ACHN (cell line): ENCODE measurements around the gene ACTN1.

Source experiments
- DNase-seq: peaks from one replicate; pipeline ENCODE4 v3.0.0-alpha.2; 2015
- in situ Hi-C: cut with HindIII; loops from 2 replicates; pipeline ENCODE4 v1.10.0; 2017; ENCODE audit warnings: low sequenced_read_pairs, low pct_ligation_motif_present, low pct_unique_long_range_greater_than_20kb

Gene ACTN1

DNA sequence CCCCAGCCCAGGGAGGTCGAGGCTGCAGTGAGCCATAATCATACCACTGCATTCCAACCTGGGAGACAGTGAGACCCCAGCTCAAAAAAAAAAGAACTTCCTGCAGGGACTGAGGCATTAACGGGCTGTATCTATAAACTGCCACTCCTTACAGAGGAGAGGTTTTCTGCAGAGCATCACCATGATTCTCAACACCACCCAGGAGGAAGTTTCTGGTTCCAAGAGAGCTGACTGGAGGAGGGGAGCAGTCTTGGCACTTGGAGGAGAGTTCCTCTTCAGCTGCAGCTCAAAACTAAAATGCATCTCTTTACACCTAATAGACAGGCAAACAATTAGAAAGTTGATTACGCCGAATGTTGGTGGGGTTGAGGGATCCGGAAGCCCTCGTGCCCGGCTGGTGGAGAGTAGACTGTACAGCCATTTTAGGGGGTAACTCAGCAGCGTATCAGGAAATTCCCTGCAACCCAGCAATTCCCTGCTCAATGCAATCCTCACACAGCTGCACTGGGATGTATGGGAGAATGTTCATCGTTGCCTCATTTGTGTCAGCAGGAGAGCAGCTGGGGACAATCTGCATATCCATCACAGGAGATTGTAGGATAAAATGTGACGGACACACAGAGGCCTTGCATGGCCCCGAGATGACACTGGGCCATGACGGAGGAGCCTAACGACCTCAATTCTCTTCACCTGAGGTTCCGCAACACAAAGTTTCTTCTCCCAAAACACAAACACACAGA lies 36.6 kb downstream of the ACTN1 start:
- in situ Hi-C loops, result no loop called here
- no peak for DNase-seq

DNA sequence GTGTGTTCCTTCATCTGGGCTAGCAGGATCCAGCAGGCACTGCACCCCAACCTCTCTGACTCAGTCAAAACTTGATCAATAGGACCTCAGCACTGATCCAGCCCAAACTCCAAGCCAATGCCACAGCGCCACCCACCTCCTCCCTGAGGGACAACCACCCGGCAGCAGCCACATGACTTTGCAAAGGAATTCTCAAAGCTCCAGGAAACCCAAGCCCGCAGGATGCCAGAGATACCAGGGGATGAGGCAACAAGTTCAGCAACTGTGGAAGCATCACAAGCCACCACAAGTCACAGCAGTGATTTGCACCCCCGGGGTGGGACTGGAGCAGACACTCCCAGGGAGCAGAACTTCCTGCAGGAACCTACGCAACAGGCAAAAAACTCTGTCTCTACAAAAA lies 37.3 kb downstream of the ACTN1 start:
- DNase-seq, result peak; percentile 97
- in situ Hi-C loops, result no loop called here

DNA sequence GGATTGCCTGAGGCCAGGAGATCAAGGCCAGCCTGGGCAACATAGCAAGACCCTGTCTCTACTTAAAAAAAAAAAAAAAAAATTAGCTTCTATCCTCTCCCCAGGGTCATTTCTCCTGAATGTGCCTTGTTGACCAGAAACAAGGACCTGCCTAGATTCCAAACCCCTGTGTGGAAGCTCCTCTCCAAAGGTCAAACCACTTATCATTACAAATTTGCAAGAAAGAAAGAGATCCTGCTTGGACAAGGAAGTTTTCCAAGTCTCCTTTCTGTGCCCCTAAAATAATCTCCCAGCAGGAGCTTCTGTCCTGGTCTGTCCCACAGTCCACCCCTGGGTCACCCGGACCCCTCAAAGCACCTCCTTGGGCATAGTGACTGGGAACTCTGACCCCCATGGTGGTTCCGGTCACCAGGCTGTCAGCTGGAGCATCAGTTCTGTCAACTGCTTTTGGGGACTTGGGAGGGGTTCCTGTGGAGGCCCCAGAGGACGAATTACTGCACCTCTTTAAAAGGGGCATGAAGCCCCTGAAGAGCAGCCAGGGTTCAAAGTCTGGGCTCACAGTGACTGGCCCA lies 38.4 kb downstream of the ACTN1 start:
- in situ Hi-C loops, result no loop called here
- no peak for DNase-seq

DNA sequence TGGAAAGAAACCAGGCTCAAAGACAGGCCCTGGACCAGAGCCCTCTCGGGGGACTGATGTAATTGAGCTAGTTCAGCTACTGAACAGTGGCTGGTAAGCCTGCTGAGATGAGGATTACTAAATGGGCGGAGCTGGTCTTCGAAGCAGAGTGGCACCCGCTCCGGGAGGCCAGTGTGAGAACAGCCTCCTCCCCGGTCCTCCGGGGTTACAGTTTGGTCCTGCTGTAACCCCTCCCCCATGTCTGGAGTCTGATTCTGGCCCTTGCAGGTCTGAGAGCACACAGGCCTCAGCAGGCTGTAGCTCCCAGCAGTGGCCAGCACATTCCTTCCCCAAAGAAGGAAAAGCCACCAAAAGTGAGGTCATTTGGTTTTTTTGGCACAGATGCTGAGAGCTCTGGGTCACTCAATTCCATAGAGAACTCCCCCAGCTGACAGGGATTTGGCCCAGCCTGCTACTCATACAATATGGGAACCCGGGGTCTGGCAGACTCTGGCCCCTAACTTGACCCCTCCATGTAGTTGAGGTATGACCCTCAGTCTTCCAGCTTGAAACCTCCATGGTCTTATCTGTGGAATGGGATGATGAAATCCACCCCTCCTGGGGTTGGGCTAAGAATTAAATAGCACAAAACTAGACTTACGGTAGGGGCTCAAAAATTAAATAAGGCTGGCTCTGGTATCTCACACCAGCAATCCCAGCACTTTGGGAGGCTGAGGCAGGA lies 39.0 kb downstream of the ACTN1 start:
- in situ Hi-C loops, result no loop called here
- DNase-seq, result peak; percentile 96

DNA sequence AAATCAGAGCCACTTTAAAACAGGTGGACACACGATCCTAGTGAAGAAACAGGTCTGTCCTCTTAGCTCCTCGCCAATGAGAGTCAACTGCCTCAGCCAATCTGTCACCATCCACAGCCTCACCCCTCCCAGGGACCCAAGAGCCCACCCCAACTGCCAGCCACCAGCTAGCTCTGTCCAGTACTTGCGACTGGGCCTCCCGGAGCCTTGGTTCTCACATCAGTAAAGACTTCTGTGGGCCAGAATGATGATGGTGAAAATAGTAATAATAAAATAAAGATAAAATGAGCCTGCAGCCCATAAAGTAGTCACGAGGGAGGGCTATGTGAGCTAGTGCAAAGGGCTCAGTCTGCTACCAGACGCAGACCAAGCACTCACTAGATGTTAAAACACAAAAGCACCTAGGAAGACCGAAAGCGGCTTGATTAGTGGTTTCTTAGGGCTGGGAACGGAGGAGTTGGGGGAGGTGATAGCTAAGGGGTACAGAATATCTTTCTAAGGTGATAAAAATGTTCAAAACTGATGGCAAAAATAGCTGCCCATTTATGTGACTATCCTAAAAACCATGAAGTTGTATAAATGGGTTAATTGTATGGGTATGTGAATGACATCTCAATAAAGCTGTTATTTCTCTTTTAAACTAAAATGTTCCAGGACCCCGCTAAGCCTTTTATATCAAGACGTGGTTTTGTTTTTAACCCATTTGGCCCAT lies 39.8 kb downstream of the ACTN1 start:
- in situ Hi-C loops, result no loop called here
- DNase-seq, result no peak

DNA sequence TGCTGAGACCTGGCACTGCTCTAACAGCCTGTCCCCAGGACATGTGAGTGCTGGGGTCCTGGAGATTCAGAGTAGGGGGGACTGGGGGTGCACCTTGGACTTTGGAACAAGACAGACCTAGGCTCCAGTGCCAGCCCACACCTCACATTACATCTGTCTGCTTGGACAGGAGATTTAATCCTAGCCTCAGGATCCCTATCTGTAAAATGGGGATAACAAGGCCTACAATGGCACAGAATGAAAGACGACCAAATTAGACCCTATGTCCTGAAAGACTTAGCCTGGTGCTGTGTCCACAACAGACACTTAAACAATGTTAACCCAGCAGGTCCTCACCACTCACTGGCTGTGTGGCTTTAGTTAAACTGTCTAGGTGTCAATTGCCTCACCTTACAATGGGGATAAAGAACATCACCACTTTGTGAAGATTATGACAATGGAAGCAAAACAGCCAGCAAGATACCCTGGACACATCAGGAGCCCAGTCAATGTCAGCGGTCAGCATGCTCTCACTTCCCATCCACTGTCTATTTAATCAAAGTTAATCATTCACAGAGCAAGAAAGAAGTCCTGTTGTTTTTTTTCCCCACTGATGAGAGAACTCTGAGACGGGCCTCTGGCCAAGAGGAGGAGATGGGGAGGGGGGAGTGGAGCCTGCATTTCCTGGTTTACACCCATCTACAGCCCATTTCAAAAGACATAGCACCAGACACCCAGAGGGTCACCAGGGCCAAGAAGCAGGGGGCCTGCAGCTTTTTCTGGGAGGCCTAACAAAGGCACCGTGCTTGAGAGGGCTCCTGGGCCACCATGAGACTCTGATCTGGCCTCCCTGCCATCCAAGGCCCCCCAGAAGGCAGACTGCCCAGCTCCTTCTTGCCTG lies 40.6 kb downstream of the ACTN1 start:
- peak; percentile 90 for DNase-seq
- in situ Hi-C loops, result no loop called here

DNA sequence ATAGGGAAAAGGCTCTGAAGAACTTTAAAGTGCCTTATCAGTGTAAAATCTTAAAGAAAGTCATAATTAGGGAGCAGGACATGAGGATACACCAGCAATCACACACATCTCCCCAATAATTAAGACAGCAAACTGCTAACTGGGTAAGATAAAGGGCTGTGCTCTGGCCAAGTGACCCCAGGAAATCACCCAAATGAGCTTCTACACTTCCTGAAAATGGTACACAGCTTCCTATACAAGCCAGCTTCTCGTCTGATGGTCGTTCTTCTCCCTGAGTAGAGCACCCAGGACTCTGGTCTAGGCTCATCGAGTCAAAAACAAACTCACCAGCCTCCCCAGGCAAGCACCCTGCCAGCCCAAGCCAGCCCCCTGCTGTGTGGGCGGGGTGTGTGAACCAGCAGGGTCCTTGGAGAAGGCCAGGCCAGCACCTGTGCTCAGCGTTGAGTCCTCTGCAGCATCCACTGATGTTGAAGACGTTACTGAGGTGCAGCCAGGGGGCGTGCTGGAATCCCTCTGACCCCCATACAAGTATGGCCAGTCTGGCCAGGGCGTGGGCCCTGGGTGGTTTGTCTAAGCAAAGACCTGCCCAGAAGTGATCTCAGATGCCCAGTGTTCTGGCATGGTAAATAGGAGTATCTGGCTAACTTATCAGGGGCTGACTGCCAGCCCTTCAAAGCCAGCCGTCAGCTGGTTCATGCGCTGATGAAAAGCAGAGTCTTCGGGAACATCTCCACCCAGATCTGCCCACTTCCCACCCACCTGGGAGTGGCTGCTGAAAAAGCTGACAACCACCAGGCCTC lies 41.4 kb downstream of the ACTN1 start:
- peak; percentile 42 for DNase-seq
- in situ Hi-C loops, result no loop called here

DNA sequence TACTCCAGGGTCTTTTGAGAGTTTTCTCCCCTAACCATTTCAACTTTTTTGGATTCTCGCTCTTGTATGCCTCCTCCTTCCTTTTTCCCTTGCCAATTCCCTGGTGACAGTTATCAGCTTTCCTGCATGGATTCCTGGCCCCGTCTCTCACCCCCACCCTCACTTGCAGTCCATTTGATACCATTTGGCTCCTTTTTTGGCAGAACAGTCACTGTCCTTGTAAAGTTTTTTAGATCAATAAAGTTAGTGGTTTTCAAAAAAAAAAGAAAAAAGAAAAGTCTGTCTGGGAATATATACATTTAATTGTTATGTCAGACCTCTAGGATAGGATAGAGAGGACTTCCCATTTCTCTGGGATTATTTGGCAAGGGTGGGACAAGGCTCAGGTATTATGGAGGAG lies 42.1 kb downstream of the ACTN1 start:
- in situ Hi-C loops, result no loop called here
- no peak for DNase-seq

DNA sequence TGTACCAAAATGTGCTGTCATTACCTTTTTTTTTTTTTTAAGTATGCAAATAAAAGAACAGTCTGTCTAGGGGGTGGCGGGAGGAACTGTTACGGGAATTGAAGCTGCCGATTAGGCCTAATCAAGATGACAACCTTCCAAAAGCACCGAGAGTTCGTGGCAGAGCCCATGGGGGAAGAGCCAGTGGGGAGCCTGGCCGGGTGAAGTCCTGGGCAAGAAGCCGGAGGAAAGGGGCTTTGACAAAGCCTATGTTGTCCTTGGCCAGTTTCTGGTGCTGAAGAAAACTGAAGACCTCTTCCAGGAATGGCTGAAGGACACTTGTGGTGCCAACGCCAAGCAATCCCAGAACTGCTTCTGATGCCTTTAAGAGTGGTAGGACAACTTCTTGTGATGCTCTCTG lies 42.6 kb downstream of the ACTN1 start:
- no peak for DNase-seq
- in situ Hi-C loops, result no loop called here

DNA sequence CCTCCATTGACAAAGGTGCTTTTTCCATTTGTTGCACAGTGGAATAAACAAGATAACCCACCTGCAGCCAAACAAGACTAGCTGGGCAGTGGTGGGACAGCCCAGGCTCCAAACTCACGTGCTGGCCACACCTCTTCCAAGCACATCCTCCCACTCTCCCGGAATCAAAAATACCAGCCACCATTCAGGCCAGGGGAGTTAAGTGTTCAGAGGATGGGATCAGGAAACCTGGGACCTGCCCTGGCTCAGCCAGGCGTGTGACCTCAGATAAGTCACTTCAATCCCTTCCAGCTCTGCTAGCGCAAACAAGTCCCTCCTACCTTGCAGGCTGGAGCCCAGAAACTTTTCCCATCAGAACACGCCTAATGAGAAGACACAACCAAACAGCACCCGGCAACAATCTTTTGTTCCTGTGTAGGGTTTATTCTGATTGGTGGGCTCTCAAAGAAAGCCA lies 43.3 kb downstream of the ACTN1 start:
- no peak for DNase-seq
- in situ Hi-C loops, result no loop called here

DNA sequence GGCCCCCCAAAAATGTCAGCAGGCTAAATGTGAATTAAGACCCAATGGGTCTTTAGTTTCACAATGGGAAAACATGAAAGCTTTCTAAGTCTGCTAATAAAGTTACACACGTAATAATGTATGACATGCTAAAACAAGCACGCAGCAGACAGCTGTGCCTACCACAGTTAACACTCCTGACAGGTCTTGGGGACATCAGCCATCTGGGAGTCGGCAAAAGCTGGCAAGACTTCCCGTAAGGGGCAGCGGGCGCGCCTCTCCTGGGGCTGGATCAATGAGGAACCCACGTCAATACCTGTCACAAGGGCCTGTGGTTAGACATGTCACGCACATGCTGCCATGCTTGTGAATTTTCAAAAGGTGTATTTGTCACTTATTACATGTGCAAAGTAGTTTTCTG lies 45.0 kb downstream of the ACTN1 start:
- in situ Hi-C loops, result no loop called here
- DNase-seq, result no peak

DNA sequence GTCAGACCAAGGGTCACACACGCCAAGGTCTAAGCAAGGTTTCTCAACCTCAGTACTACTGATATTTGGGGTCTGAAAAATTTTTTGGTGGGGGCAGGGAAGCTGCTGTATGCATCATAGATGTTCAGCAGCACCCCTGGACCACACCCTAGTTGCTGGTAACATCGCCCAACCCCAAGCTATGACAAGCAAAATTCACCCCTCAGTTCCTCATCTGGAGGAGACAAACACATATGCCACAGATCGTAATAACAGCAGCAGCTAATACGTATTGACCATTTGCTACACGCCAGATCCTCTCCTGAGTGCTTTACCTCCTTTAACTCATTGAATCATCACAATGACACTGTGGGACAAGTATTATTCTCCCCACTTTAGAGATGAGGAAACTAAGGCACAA lies 46.4 kb downstream of the ACTN1 start:
- no peak for DNase-seq
- in situ Hi-C loops, result no loop called here

DNA sequence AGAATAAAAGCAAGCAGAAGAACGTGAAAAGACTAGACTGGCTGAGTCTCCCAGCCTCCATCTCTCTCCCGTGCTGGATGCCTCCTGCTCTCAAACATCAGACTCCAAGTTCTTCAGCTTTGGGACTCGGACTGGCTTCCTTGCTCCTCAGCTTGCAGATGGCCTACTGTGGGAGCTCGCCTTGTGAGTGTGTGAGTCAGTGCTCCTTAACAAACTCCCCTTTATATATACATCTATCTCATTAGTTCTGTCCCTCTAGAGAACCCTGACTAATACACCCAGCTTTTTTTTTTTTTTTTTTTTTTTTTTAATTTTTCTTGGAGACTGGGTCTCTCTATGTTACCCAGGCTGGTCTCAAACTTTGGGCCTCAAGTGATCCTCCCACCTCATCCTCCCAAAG lies 46.9 kb downstream of the ACTN1 start:
- DNase-seq, result no peak
- in situ Hi-C loops, result no loop called here

DNA sequence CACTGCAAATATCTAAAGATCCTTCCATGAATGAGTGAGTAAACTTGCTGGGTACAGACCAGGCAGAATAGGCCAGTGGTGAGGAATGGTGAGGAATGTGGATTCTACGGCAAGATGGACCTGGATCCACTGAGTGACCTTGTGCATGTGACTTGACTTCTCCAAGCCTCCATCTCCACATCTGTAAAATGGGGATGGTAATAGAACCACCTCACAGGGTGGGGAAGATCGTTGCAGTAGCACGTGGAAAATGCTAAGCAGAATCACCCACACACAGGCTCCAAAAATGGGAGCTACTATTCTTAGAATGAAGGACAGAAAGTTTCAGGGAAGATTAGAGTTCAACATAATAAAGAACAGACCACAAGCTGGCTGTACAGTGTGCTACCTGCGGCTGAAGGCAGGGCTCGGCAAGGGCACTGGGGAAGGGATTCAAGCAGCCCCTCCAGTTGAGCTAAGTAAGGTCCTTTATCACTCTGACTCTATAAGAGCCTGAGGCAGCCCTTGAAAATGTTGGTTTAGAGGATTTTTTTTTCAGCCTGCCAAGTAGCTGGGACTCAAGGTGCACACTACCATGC lies 47.5 kb downstream of the ACTN1 start:
- no peak for DNase-seq
- in situ Hi-C loops, result no loop called here

DNA sequence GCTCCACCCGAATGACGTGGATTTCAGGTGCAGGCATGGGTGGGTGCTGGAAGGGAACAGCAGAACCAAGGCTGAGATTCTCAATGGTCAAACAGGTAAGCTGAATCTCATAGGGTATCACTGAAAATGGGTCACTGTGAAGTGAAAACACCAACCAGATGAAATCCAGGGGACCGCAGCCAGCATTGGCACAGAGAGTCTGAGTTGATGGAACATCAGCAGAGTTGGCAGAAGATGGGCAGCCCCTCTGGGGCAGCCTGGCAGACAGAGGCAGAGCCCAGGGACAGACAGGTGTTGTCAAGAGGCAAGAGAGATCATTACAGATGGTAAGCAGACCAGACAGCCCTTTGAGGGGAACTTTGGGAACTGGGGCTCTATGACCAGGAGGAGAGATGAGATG lies 48.0 kb downstream of the ACTN1 start:
- DNase-seq, result no peak
- in situ Hi-C loops, result no loop called here

DNA sequence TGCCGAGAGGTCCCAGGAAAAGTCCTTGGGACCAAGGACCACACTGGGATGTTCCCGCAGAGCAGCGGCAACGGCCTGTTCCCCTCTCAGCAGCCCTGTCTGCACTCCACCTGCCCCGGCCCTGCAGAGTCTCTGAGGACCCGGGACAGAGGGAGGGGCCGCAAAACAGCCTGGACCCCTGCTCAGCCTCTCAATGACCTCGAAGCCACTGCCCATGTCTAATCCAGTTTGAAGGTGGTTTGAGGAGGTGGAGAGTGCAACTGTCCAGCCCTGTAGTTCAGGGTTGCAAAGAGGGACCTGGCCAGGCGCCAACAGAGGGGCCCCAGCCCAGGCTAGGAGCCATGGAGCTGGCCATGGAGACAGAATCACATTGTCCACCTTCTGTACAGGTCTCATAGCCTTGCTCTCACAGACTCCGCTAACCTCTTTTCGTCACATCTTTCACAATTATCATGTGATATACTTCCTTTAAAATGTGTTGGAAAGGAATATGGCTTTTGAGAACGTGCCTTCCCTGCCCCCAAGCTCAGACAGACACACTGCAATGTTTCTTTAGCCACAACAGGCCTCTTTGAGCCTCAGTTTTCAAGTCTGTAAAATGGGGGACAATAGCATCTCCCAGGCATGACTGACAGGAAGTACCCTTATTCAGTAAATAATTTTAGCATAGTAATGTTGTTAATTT lies 49.3 kb downstream of the ACTN1 start:
- no peak for DNase-seq
- in situ Hi-C loops, result no loop called here
